Dedifferentiated amniotic fluid mesenchymal stem cell (primary cell): ENCODE data around the gene TM9SF2.
"Not testable (repeated sequence)": the region's sequence is repeated elsewhere in the genome, so short reads cannot be mapped to it uniquely, and the experiment has no call there.

Source experiments
- DNase-seq: peaks from one replicate; pipeline ENCODE4 v3.0.0-alpha.2; 2016; ENCODE audit errors: extremely low spot score

TM9SF2 gene

GRCh38 chr13:99536023-99536422 lies 34.8 kb downstream of the TM9SF2 start:
- no peak for DNase-seq

GRCh38 chr13:99540530-99540929 lies 39.3 kb downstream of the TM9SF2 start:
- no peak for DNase-seq

- no peak for DNase-seq
These were observed 41.6 kb downstream of the TM9SF2 start for GRCh38 chr13:99542788-99543406.

- no peak for DNase-seq
These were observed 44.1 kb downstream of the TM9SF2 start for GRCh38 chr13:99545361-99545760.

- no peak for DNase-seq
These were observed 44.7 kb downstream of the TM9SF2 start for GRCh38 chr13:99545979-99546378.

GRCh38 chr13:99546878-99547277 lies 45.6 kb downstream of the TM9SF2 start:
- DNase-seq = no peak

GRCh38 chr13:99548448-99548847 lies 47.2 kb downstream of the TM9SF2 start:
- no peak for DNase-seq

GRCh38 chr13:99553033-99553432 lies 51.8 kb downstream of the TM9SF2 start:
- DNase-seq = no peak

GRCh38 chr13:99555149-99555548 lies 53.9 kb downstream of the TM9SF2 start:
- DNase-seq = no peak

GRCh38 chr13:99556867-99557443 lies 55.7 kb downstream of the TM9SF2 start:
- DNase-seq = no peak

- DNase-seq = no peak
These were observed 57.4 kb downstream of the TM9SF2 start for GRCh38 chr13:99558570-99559180.

- no peak for DNase-seq
These were observed 58.3 kb downstream of the TM9SF2 start for GRCh38 chr13:99559560-99559959.

- no peak for DNase-seq
These were observed 62.1 kb downstream of the TM9SF2 start for GRCh38 chr13:99563404-99563803.

- DNase-seq = no peak
These were observed 63.1 kb downstream of the TM9SF2 start for GRCh38 chr13:99564386-99564785.

- DNase-seq = no peak
These were observed 64.3 kb downstream of the TM9SF2 start for GRCh38 chr13:99565478-99566124.

GRCh38 chr13:99566125-99567083 lies 65.1 kb downstream of the TM9SF2 start:
- no peak for DNase-seq

- not testable (repeated sequence) for DNase-seq
These were observed 67.6 kb downstream of the TM9SF2 start for GRCh38 chr13:99568901-99569300.

- peak; percentile 70 for DNase-seq
These were observed 70.9 kb downstream of the TM9SF2 start for GRCh38 chr13:99572131-99572530.

- DNase-seq = no peak
These were observed 71.6 kb downstream of the TM9SF2 start for GRCh38 chr13:99572921-99573320.

- DNase-seq = no peak
These were observed 74.3 kb downstream of the TM9SF2 start for GRCh38 chr13:99575376-99576120.
